ENCODE measurements around the gene SH3GL1.

SH3GL1 gene

GRCh38 chr19:4447327-4448146 is 47.2 kb upstream of the SH3GL1 start:
- Histone ChIP-seq H3K27ac (ENCODE audit: poor library complexity, severe bottlenecking) (no peak overlapping the region), H3K4me1 (ENCODE audit: insufficient read depth, poor library complexity, severe bottlenecking) (no peaks in the 10 kb centered on the region), H3K27me3 (ENCODE audit: insufficient read depth, poor library complexity, severe bottlenecking) (no peaks in the 10 kb centered on the region), H3K9me3 (ENCODE audit: severe bottlenecking) (no peaks in the 10 kb centered on the region), H3K4me3 (ENCODE audit: severe bottlenecking) (no peak overlapping the region), H3K36me3 (ENCODE audit: low read depth) (peaks cover 64% of the 10 kb centered on the region)
- TF ChIP-seq CTCF (IDR thresholded peaks at IDR 0.05; ENCODE audit: poor library complexity, severe bottlenecking), result no peak
- DNase-seq (ENCODE audit: low spot score), result no peak
- no peak for ATAC-seq (ENCODE audit: low read depth)

DNA sequence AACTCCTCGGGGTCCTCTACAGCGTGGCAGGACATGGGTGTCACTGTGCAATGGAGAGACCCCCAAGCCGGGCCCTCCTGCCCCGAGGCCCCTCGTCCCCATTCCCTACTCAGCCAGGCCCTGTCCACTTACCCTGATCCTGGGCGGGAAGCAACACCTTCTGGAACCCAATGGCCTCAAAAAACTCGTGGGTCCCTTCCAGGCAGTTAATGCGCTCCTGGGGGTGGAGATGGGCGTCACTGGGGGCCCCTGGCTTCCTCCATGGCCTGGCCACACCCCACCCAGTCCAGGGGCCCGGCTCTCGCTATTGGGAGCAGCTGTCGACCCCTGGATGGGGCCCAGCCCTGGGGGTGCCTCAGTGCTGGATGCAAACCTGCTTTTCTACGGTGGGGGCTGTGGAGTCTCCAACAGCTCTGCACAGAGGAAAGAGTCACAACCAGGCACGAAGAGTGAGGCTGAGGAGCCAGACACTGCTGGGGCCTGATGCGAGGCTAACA is 46.4 kb upstream of the SH3GL1 start:
- no peak for TF ChIP-seq CTCF (IDR thresholded peaks at IDR 0.05; ENCODE audit: poor library complexity, severe bottlenecking)
- no peak overlapping the region for H3K27ac ChIP-seq (ENCODE audit: poor library complexity, severe bottlenecking)
- no peaks in the 10 kb centered on the region for H3K9me3 ChIP-seq (ENCODE audit: severe bottlenecking)
- H3K36me3 ChIP-seq (ENCODE audit: low read depth), result peaks cover 56% of the 10 kb centered on the region
- H3K4me1 ChIP-seq (ENCODE audit: insufficient read depth, poor library complexity, severe bottlenecking), result no peaks in the 10 kb centered on the region
- no peaks in the 10 kb centered on the region for H3K27me3 ChIP-seq (ENCODE audit: insufficient read depth, poor library complexity, severe bottlenecking)
- ATAC-seq (ENCODE audit: low read depth) (no peak), DNase-seq (ENCODE audit: low spot score) (no peak)
- no peak overlapping the region for H3K4me3 ChIP-seq (ENCODE audit: severe bottlenecking)

- ATAC-seq (ENCODE audit: low read depth), result no peak
- no peak for DNase-seq (ENCODE audit: low spot score)
- Histone ChIP-seq H3K9me3 (ENCODE audit: severe bottlenecking) (no peaks in the 10 kb centered on the region), H3K4me1 (ENCODE audit: insufficient read depth, poor library complexity, severe bottlenecking) (no peaks in the 10 kb centered on the region), H3K27me3 (ENCODE audit: insufficient read depth, poor library complexity, severe bottlenecking) (no peaks in the 10 kb centered on the region), H3K36me3 (ENCODE audit: low read depth) (peaks cover 55% of the 10 kb centered on the region), H3K4me3 (ENCODE audit: severe bottlenecking) (no peak overlapping the region), H3K27ac (ENCODE audit: poor library complexity, severe bottlenecking) (no peak overlapping the region)
- TF ChIP-seq CTCF (IDR thresholded peaks at IDR 0.05; ENCODE audit: poor library complexity, severe bottlenecking), result no peak
These were observed 45.8 kb upstream of the SH3GL1 start for GRCh38 chr19:4445963-4446703.

DNA sequence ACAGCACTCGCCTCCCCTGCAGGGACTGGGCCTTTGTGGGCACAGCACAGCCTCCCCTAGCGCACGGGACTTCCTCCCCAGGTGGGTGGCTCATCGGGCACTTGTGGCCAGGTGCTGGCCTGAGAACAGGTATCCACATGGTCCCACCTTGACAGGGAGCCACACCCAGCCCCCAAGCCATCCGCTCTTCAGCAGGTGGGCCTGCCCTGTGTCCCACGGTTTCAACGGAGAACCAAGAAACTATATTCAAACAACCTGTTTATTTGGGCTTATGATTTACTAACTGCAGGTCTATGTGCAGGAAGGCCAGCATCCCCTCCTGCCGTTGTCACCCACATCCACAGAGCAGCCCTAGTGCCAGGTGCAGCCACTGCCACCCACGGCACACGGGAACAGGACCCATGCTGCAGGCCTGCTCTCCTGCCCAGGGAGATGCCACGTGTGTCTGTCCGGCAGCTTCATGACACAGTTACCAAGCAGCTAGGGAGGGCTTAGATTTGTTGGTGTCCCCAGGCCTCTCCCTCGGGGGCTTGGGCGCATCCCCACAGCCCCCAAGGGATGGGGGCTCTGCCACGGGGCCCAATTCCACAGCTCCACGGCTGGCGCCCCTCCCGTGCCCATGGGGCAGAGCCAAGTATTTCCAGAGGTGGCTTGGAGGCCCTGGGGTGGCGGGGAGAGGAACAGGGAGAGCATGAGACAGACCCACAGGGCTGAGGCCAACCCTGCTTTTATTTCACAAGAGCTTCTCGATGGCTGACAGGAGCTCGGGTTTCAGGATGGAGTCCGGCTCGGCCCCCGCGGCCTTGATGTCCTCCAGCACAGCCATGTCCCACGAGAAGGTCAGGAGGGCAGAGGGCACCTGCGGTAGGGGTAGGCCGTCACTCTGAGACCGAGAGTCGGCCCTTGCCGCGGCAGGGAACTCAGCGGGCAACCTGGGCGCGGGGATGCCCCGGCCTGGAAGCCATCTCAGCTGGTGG is 44.7 kb upstream of the SH3GL1 start:
- no peak overlapping the region for H3K27ac ChIP-seq (ENCODE audit: poor library complexity, severe bottlenecking)
- H3K4me1 ChIP-seq (ENCODE audit: insufficient read depth, poor library complexity, severe bottlenecking), result no peaks in the 10 kb centered on the region
- DNase-seq (ENCODE audit: low spot score) (no peak), ATAC-seq (ENCODE audit: low read depth) (no peak)
- H3K4me3 ChIP-seq (ENCODE audit: severe bottlenecking), result no peak overlapping the region
- no peaks in the 10 kb centered on the region for H3K27me3 ChIP-seq (ENCODE audit: insufficient read depth, poor library complexity, severe bottlenecking)
- H3K36me3 ChIP-seq (ENCODE audit: low read depth), result peaks cover 53% of the 10 kb centered on the region
- no peak for TF ChIP-seq CTCF (IDR thresholded peaks at IDR 0.05; ENCODE audit: poor library complexity, severe bottlenecking)
- no peaks in the 10 kb centered on the region for H3K9me3 ChIP-seq (ENCODE audit: severe bottlenecking)

All from RWPE2 (cell line).